OCI-LY1 (cell line): ENCODE results near the gene BRD4.

Experiments
- CTCF ChIP-seq: fragments of 200-600 bp; sonication (generic), shearing (Covaris generic); IDR thresholded peaks from 2 replicates; pipeline ENCODE4 v1.5.1; 2017; ENCODE audit warnings: mild to moderate bottlenecking, antibody characterized with exemption, low read length, moderate library complexity, mixed read lengths
- EZH2 ChIP-seq: fragments of 200-600 bp; sonication (generic), shearing (Covaris generic); IDR thresholded peaks from 2 replicates; pipeline ENCODE4 v1.8.0; 2017; ENCODE audit warnings: borderline replicate concordance, mixed run types, mild to moderate bottlenecking, antibody characterized with exemption, low read length, moderate library complexity, mixed read lengths

- no peak for TF ChIP-seq CTCF
- no peak for TF ChIP-seq EZH2
Observed at GRCh38 chr19:15237759-15238638, 94.3 kb downstream of the BRD4 start.
